ENCODE measurements around the gene UBR4.

DNA sequence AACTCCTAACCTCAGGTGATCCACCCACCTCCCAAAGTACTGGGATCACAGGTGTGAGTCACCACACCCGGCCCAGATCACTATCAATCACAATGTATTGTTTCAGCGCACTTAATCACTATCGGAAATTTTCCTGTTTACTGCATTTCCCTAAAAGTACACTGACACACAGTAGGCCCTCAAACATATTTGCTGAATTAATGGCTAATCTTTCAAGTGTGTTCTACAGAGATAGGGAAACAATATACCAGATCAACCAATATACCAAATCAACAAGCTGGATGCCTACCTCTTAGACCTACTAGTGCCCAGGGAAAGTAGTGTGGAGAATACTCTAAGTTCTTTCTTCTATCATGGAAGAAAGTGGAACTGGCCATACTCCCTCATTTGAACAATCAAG is 17.1 kb downstream of the UBR4 start:
- TF ChIP-seq CHD2 (IDR thresholded peaks at IDR 0.05; ENCODE audit: low read length, partially characterized antibody) (no peak), HOXA7 (CRISPR knock-in tag; IDR thresholded peaks at IDR 0.05) (no peak), POLR2A (IDR thresholded peaks at IDR 0.05; ENCODE audit: low read length) (no peak)
- TF ChIP-seq, protein P1, sequence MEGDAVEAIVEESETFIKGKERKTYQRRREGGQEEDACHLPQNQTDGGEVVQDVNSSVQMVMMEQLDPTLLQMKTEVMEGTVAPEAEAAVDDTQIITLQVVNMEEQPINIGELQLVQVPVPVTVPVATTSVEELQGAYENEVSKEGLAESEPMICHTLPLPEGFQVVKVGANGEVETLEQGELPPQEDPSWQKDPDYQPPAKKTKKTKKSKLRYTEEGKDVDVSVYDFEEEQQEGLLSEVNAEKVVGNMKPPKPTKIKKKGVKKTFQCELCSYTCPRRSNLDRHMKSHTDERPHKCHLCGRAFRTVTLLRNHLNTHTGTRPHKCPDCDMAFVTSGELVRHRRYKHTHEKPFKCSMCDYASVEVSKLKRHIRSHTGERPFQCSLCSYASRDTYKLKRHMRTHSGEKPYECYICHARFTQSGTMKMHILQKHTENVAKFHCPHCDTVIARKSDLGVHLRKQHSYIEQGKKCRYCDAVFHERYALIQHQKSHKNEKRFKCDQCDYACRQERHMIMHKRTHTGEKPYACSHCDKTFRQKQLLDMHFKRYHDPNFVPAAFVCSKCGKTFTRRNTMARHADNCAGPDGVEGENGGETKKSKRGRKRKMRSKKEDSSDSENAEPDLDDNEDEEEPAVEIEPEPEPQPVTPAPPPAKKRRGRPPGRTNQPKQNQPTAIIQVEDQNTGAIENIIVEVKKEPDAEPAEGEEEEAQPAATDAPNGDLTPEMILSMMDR (IDR thresholded peaks at IDR 0.05): no peak
- TF ChIP-seq, protein P2, sequence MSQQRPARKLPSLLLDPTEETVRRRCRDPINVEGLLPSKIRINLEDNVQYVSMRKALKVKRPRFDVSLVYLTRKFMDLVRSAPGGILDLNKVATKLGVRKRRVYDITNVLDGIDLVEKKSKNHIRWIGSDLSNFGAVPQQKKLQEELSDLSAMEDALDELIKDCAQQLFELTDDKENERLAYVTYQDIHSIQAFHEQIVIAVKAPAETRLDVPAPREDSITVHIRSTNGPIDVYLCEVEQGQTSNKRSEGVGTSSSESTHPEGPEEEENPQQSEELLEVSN (IDR thresholded peaks at IDR 0.05; ENCODE audit: borderline replicate concordance, low read depth): no peak
